ENCODE data around the gene CFAP73. TPM values are rescaled to one million over a fixed set of nuclear protein-coding genes. Genes with fewer than 3 reads are reported as not detected.

The CFAP73 gene
- total RNA-seq, 1 experiment from 2014 or later, result 0.34 TPM

DNA sequence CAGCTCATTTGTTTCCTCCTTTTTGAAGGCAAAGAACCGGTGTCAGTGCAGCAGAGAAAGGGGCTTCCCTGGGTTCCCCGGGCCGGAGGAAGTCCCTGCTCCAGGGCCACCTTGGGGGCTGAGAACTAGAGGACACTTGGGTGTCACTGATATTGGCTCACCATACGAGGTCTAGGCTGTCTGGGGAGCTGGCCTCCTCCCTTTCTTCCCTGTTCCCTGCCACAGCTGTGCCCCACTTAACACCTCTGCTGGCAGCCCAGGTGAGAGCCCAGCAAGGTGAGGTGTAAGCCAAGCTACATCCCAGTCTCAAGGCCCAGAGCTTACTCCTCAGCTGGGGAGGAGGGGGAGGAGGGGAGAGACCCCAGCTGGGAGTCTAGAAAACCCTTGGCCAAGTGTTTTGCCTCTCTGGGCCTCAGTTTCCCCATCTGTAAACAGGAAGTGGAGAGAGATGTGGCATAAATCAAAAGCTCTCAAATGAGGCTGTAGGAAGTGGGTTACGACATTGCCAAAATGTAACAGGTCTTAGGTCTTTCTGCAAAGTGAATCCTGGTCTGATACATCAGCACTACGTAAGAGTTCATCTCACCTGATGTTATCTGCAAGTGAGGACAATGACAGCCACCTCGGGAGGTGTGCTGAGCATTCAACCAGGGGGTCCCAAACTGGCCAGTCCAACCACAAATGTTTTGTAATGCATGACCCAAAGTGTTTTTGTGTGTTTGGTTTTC is 39.5 kb upstream of the CFAP73 start:
- TF ChIP-seq EGR1 (IDR thresholded peaks at IDR 0.05; ENCODE audit: low read depth), result no peak
- TF ChIP-seq, protein P1, sequence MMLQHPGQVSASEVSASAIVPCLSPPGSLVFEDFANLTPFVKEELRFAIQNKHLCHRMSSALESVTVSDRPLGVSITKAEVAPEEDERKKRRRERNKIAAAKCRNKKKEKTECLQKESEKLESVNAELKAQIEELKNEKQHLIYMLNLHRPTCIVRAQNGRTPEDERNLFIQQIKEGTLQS (IDR thresholded peaks at IDR 0.05), result no peak
- TF ChIP-seq CEBPB (IDR thresholded peaks at IDR 0.05; ENCODE audit: low read depth), result no peak
- no peak for TF ChIP-seq SP1 (IDR thresholded peaks at IDR 0.05; ENCODE audit: low read depth)
- TF ChIP-seq POLR2A (IDR thresholded peaks at IDR 0.05; ENCODE audit: borderline replicate concordance, extremely low read depth, insufficient read depth, insufficient read length), result no peak
- Histone ChIP-seq H3K4me3 (replicated peaks in 1 of 2; ENCODE audit: low read depth in 1 of 2, low read length in 2 of 2) (no peak overlapping the region), H3K27me3 (ENCODE audit: insufficient read depth, low read length) (no peaks in the 10 kb centered on the region), H3K9me2 (ENCODE audit: insufficient read depth) (no peaks in the 10 kb centered on the region), H3K4me1 (ENCODE audit: control insufficient read depth in 1 of 2, insufficient read depth in 2 of 2, low read length in 2 of 2) (no peaks in the 10 kb centered on the region; a peak in 1 of 4 replicates), H2AFZ (ENCODE audit: low read depth, low read length, poor library complexity, severe bottlenecking) (no peak overlapping the region), H3K9me3 (ENCODE audit: control insufficient read depth in 1 of 2, insufficient read depth in 1 of 2, low read depth in 1 of 2, low read length in 2 of 2) (no peaks in the 10 kb centered on the region), H3K4me2 (ENCODE audit: low read length) (no peak overlapping the region), H3K79me2 (ENCODE audit: insufficient read depth, low read length) (no peaks in the 10 kb centered on the region), H3K9ac (ENCODE audit: low read length) (no peak overlapping the region), H3K27ac (ENCODE audit: low read depth, low read length) (no peak overlapping the region), H3K36me3 (ENCODE audit: control insufficient read depth in 1 of 2, insufficient read depth in 2 of 2, low read length in 2 of 2) (no peaks in the 10 kb centered on the region), H4K20me1 (ENCODE audit: insufficient read depth) (no peaks in the 10 kb centered on the region)
- BruUV-seq (replicated peaks), result no TSS peak
- ATAC-seq, result no peak
- intact Hi-C loops (cut with micrococcal nuclease), result no loop called here
- DNase-seq (ENCODE audit: low read depth, low spot score), result no peak
- RAD21 ChIA-PET (ENCODE audit: low non-redundant PET in 1 of 2, low total read pairs in 2 of 2, uncharacterized antibody in 2 of 2, unreplicated experiment in 2 of 2), result no interaction called here
- POLR2A ChIA-PET, result no interaction called here
- CTCF ChIA-PET, result interaction anchor here (1.2 kb wide), 1 partner anchor 25 kb away, joined by 3 read pairs; the partner anchor contains the start of gene RASAL1

DNA sequence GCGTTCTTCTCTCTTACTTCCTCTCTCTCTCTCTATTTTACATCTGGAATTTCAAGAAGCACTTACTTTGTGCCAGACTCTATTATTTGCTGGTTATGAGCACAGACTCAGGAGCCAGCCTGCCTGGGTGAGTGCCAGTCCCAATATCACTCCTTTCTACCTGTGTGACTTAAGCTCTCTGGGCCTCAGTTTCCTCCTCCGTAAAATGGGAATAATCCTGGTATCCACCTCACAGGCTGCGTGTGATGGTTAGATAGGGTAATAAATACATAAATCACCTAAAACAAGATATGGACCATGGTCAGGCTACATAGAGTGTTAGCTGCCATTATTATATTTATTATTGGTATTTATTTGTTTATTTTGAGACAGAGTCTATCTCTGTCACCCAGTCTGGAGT is 38.3 kb upstream of the CFAP73 start:
- H3K79me2 ChIP-seq (ENCODE audit: insufficient read depth, low read length), result no peaks in the 10 kb centered on the region
- CTCF ChIA-PET, result interaction anchor here (1.2 kb wide), 1 partner anchor 24 kb away, joined by 3 read pairs; the partner anchor contains the start of gene RASAL1
- no peak for ATAC-seq
- no TSS peak for BruUV-seq (replicated peaks)
- no peak overlapping the region for H3K4me3 ChIP-seq (replicated peaks in 1 of 2; ENCODE audit: low read depth in 1 of 2, low read length in 2 of 2)
- no peaks in the 10 kb centered on the region for H3K9me3 ChIP-seq (ENCODE audit: control insufficient read depth in 1 of 2, insufficient read depth in 1 of 2, low read depth in 1 of 2, low read length in 2 of 2)
- no peaks in the 10 kb centered on the region for H4K20me1 ChIP-seq (ENCODE audit: insufficient read depth)
- intact Hi-C loops (cut with micrococcal nuclease), result no loop called here
- H2AFZ ChIP-seq (ENCODE audit: low read depth, low read length, poor library complexity, severe bottlenecking), result no peak overlapping the region
- POLR2A ChIA-PET, result no interaction called here
- no peak overlapping the region for H3K27ac ChIP-seq (ENCODE audit: low read depth, low read length)
- no peaks in the 10 kb centered on the region; a peak in 1 of 4 replicates for H3K4me1 ChIP-seq (ENCODE audit: control insufficient read depth in 1 of 2, insufficient read depth in 2 of 2, low read length in 2 of 2)
- RAD21 ChIA-PET (ENCODE audit: low non-redundant PET in 1 of 2, low total read pairs in 2 of 2, uncharacterized antibody in 2 of 2, unreplicated experiment in 2 of 2), result no interaction called here
- H3K9ac ChIP-seq (ENCODE audit: low read length), result no peak overlapping the region
- no peak for DNase-seq (ENCODE audit: low read depth, low spot score)
- no peaks in the 10 kb centered on the region for H3K36me3 ChIP-seq (ENCODE audit: control insufficient read depth in 1 of 2, insufficient read depth in 2 of 2, low read length in 2 of 2)
- no peaks in the 10 kb centered on the region for H3K27me3 ChIP-seq (ENCODE audit: insufficient read depth, low read length)
- H3K4me2 ChIP-seq (ENCODE audit: low read length), result no peak overlapping the region
- no peaks in the 10 kb centered on the region for H3K9me2 ChIP-seq (ENCODE audit: insufficient read depth)
- TF ChIP-seq ZFX (IDR thresholded peaks at IDR 0.05) (no peak), POLR2A (IDR thresholded peaks at IDR 0.05; ENCODE audit: borderline replicate concordance, extremely low read depth, insufficient read depth, insufficient read length) (no peak), FOSL1 (IDR thresholded peaks at IDR 0.05; ENCODE audit: low read depth) (no peak), JUND (IDR thresholded peaks at IDR 0.05) (no peak), EZH2 (IDR thresholded peaks at IDR 0.05) (no peak)
- TF ChIP-seq, protein P2, sequence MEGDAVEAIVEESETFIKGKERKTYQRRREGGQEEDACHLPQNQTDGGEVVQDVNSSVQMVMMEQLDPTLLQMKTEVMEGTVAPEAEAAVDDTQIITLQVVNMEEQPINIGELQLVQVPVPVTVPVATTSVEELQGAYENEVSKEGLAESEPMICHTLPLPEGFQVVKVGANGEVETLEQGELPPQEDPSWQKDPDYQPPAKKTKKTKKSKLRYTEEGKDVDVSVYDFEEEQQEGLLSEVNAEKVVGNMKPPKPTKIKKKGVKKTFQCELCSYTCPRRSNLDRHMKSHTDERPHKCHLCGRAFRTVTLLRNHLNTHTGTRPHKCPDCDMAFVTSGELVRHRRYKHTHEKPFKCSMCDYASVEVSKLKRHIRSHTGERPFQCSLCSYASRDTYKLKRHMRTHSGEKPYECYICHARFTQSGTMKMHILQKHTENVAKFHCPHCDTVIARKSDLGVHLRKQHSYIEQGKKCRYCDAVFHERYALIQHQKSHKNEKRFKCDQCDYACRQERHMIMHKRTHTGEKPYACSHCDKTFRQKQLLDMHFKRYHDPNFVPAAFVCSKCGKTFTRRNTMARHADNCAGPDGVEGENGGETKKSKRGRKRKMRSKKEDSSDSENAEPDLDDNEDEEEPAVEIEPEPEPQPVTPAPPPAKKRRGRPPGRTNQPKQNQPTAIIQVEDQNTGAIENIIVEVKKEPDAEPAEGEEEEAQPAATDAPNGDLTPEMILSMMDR (IDR thresholded peaks at IDR 0.05 in 2 of 3, conservative IDR thresholded peaks at IDR 0.05 in 1 of 3; ENCODE audit: borderline replicate concordance in 1 of 3, insufficient read depth in 1 of 3, low read depth in 2 of 3, low read length in 2 of 3), result no peak
- TF ChIP-seq, protein P1 (IDR thresholded peaks at IDR 0.05), result no peak

All from HCT116 (cell line).